Left kidney (tissue), 8 donors: Measurements from ENCODE around the gene NUP205. TPM values are rescaled to one million over a fixed set of nuclear protein-coding genes. Genes with fewer than 3 reads are reported as not detected.

Source experiments
- DNase-seq: peaks from one replicate; pipeline ENCODE4 v3.0.0-alpha.2; 2013
- long read RNA-seq, 8 donors: transcript quantifications; one replicate each; lab custom pipeline, GENCODE V29; 2026
- polyA plus RNA-seq: library from polyadenylated mRNA; unstranded; fragments of 120-200 nt; gene quantifications from one replicate; pipeline ENCODE4 v1.2.1, GENCODE V29; 2013; ENCODE audit not compliant: insufficient read length

The NUP205 gene
- 86.4 TPM for polyA plus RNA-seq
- long read RNA-seq, donor 1, full-length matches to known transcripts = 2 of 2 reads
- long read RNA-seq, donor 1, partial matches to known transcripts = 0 of 2 reads
- long read RNA-seq, donor 1, other reads (novel, unspliced or antisense) = 0 of 2 reads
- long read RNA-seq, donor 2, partial matches to known transcripts = 0 of 1 reads
- long read RNA-seq, donor 2, other reads (novel, unspliced or antisense) = 0 of 1 reads
- long read RNA-seq, donor 3, full-length matches to known transcripts = 4 of 10 reads
- long read RNA-seq, donor 3, partial matches to known transcripts = 6 of 10 reads
- long read RNA-seq, donor 3, other reads (novel, unspliced or antisense) = 0 of 10 reads
- long read RNA-seq, donor 4 = 0 reads
- long read RNA-seq, donor 5, full-length matches to known transcripts = 7 of 14 reads
- long read RNA-seq, donor 5, partial matches to known transcripts = 7 of 14 reads
- long read RNA-seq, donor 5, other reads (novel, unspliced or antisense) = 0 of 14 reads
- long read RNA-seq, donor 6, partial matches to known transcripts = 5 of 7 reads
- long read RNA-seq, donor 6, other reads (novel, unspliced or antisense) = 0 of 7 reads
- long read RNA-seq, donor 7, full-length matches to known transcripts = 3 of 8 reads
- long read RNA-seq, donor 7, partial matches to known transcripts = 5 of 8 reads
- long read RNA-seq, donor 7, other reads (novel, unspliced or antisense) = 0 of 8 reads
- long read RNA-seq, donor 8, full-length matches to known transcripts = 4 of 4 reads
- long read RNA-seq, donor 8, partial matches to known transcripts = 0 of 4 reads
- long read RNA-seq, donor 8, other reads (novel, unspliced or antisense) = 0 of 4 reads

GRCh38 chr7:135557455-135558336 lies at the start of gene NUP205:
NUP205 (plus strand) TSS chr7:135557917; CDS start chr7:135557945, 28 bp downstream.
- peak; percentile 86 for DNase-seq

DNA sequence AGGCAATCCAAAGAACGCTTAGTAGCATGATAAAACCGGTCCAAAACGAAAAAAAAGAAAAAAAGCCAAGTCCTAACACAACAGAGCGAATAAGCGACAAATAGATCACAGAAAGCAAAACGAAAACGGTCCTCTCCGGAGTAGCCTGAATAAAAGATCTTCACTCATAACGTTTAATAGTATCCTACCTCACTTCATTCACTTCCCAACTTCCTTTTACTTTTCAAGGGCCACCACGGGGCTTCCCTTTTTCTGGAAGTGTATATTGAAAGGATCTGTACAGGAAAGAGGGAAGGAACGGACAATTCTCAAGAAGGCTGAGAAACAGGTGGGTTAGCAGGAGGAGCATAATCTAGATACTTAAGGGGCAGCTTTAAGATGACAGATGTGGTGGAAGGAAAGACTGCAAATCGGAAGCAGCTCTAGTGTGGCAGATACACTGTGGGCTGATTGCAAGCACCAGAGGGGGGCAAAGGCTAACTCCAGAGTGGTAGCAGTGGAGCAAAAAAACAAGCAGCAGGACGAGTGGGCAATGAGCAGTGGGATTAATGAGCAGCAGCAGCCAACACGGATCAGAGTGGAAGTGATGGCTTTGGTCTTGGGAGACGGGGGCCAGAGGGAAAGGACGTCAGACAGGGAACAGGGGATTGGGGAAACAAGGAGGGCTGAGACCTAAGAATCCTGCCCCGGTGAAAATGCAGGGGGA lies 48.7 kb upstream of the NUP205 start:
- DNase-seq = peak; percentile 33

DNA sequence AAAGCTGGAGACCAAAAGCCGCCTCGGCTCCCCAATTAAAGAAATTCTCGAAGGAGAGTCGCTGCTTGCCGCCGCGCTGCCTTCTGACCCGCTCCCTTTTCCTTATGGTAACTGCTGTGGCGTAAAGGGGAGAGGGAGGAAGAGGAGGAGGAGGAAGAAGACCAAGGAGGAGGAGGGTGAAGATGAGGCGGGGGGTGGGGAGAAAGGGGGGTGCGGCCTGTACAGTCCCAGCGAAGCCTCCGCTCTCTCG lies 48.2 kb upstream of the NUP205 start:
- DNase-seq = no peak

DNA sequence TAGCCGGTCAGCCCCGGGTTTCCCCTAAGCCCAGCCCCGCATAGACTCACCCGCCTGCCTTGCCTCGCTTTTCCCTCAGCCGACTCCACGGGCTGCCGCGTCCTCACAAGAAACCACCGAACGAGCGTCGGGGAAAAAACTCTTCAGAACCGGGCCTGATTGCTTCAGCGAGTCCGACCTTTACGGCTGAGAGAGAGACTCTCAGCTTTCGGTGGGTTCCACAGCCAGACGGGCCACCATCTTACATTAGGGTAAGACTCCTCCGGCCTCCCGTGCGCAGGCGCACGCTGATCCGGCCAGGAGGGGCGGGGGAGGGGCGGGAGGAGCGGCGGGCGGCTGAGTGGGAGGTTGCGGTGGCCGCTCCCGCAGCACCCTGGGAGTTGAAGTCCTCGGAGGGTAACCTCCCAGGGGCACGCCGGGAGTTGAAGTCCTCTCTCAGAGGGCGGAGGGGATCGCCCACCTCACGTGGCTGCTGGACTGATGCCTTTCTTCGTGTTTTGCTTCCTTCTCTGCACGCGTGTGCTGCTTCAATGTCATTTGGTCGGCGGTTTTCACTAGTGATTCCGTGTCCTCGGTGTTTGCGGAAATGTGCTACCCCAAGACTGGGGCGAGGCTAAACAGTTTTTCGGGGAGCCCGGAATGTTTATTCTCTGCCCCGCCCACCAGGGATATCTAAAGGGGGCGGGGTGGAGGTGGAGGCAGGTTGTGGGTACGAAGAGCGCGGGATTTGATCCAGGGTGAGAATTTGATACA lies 47.7 kb upstream of the NUP205 start, which contains the start of gene CNOT4:
Gene CNOT4, minus strand, starts transcription at position 264 of the 753 bp plus-strand sequence. CDS start 71,771 bp downstream, outside the sequence.
- DNase-seq = peak; percentile 95

- peak; percentile 10 for DNase-seq
Observed at GRCh38 chr7:135510592-135511183, 47.0 kb upstream of the NUP205 start.

DNA sequence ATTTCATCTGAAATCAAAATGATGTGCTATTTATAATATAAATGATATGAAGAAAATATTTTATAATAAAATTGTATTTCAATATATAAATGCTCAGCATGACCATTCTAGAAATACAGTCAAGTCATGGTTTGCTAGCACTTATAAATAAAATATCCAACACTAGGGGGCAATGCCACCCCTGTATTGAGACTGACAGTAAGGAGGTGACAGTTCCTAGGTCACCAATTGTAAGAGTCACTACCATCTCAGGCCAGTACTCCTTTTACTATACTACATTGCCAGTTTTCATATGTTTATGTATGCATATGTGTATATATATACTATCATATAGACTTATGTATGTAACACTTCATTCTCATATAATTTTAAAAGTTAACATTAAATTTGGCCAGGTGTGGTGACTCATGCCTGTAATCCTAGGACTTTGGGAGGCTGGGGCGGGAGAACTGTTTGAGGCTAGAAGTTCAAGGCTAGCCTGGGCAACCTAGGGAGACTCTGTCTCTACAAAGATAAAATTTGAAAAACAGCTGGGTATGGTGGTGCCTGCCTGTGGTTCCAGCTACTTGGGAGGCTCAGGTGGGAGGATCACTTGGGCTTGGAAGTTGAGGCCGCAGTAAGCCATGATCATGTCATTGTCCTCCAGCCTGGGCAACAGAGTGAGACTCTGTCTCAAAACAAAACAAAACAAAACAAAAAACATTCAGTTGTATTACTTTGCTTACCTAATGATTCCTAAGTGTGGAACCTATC lies 45.4 kb upstream of the NUP205 start:
- peak; percentile 28 for DNase-seq

GRCh38 chr7:135514856-135515255 lies 42.9 kb upstream of the NUP205 start:
- no peak for DNase-seq

DNA sequence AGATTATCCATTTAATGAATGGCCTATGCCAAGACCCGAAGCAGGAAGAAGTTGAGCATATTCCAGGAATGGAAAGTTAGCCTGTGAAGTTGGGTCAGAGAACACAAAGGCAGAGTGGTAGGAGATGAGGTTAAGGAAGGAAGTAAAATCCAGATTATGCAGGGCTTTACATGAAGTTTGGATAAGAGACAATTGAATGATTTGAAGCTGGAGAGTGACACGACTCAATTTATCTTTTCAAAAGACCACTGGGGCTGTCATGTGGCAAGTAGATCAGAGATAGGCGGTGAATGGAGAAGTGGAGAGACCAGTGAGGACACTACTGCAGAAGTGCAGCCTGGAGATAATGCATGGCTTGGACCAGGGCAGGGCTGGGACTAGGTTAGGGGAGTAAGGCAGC lies 40.7 kb upstream of the NUP205 start:
- DNase-seq = no peak

DNA sequence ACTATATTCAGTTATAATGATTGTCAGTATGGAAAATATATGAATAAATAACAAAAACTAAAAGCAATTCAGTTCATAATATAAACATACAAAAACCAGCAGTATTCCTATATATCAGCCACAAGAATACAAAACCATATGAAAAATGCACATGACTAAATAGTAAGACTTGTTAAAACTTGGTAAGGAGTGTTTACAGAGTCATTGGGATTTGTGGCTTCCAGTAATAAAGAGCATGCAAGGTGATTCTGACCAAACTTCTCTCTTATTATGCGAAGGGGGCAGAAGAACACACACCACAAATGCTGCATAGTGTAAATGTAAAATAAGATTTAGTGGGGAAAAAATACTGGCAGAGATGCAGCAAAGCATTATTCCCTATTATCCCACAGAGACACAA lies 39.0 kb upstream of the NUP205 start:
- DNase-seq = no peak

GRCh38 chr7:135519233-135519688 lies 38.5 kb upstream of the NUP205 start:
- no peak for DNase-seq

DNA sequence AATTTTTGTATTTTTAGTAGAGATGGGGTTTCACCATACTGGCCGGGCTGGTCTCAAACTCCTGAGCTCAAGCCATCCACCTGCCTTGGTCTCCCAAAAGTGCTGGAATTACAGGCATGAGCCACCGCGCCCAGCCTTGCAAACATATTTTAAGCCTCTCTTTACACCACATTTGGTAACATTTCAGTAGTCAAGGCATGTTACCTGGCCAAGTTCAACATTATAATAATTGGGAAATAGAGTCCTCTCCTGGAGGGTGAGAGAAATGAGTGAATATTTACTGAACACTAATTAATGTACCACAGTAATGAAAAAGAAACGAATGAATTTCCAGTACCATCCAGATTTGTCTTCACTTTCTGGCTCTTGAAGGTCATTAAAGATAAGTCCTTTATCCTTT lies 37.8 kb upstream of the NUP205 start:
- DNase-seq = no peak

DNA sequence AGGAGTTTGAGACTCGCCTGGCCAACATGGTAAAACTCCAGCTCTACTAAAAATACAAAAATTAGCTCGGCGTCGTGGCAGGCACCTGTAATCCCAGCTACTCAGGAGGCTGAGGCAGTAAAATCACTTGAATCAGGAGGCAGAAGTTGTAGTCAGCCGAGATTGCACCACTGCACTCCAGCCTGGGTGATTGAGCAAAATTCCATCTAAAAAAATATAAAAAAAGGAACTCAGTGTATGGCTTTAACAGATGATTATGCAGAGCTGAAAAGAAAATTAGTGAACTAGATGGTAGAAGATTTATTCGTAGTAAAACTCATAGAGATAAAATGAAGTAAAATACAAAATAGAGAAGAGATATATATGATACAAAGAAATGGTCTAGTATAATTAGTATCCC lies 35.2 kb upstream of the NUP205 start:
- DNase-seq = no peak

- DNase-seq = no peak
Observed at GRCh38 chr7:135523146-135523545, 34.6 kb upstream of the NUP205 start.

- no peak for DNase-seq
Observed at GRCh38 chr7:135525426-135525825, 32.3 kb upstream of the NUP205 start.

GRCh38 chr7:135527025-135527424 lies 30.7 kb upstream of the NUP205 start:
- DNase-seq = no peak

DNA sequence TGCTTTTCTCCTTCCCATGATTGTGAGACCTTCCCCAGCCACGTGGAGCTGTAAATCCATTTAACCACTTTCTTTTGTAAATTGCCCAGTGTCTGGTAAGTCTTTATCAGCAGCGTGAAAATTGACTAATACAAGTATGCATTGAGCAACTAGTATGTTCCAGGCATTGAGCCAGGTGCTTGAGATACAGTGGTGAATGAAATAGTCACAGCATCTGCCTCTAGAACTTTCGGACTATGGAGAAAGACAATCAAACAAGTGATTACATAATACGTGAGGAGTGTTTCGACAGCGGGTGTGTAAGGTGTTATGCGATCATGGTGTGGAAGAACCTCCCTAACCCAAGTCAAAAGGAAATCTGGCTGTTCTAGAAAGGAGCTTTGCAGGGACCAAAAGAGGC lies 21.6 kb upstream of the NUP205 start:
- no peak for DNase-seq

- no peak for DNase-seq
Observed at GRCh38 chr7:135537453-135537852, 20.3 kb upstream of the NUP205 start.

GRCh38 chr7:135537905-135538304 lies 19.8 kb upstream of the NUP205 start:
- DNase-seq = no peak

GRCh38 chr7:135538376-135538775 lies 19.3 kb upstream of the NUP205 start:
- no peak for DNase-seq

DNA sequence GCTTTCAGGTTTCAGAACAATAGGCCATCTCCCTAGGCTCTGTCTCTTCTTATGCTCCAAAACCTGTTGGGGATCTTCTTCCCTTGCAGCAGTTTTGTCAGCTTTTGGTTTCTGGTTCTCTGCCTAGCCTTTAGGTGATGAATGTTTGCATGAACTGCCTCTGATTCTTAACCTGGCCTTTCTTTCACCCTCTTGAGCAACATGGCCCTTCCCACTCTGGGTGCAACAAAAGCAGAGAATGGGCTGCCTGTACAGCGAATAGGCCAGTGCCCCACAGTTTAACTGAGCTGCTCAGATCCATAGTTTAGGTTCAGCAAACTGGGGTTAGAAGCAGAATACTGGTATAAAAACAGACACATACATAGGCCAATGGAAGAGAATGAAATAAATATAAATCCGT lies 18.1 kb upstream of the NUP205 start:
- no peak for DNase-seq
